K562 (cell line): ENCODE measurements around the gene FASTKD1. TPM values are rescaled to one million over a fixed set of nuclear protein-coding genes. Genes with fewer than 3 reads are reported as not detected.

Source experiments
- ATAC-seq: fragments of 200-7000 bp; cut with Tn5 transposase; 3 replicates; pipeline ENCODE4 v1.9.1; 2020; ENCODE audit warnings: moderate library complexity
- BruUV-seq: library from RNA; stranded (reverse); fragments of 400-500 nt; replicated peaks from 2 replicates; lab custom pipeline; 2021; lab: Mats Ljungman, UMichigan
- CTCF ChIA-PET: fragments of 300-600 bp; formaldehyde crosslinking; extraction: SDS; loops from one replicate; lab custom pipeline; 2021; ENCODE audit warnings: low intra/inter-chr PET ratio; lab: Yijun Ruan, JAX
- POLR2A ChIA-PET: fragments of 300-600, 350-650 bp; sonication (Branson Sonifier 250); formaldehyde crosslinking; extraction: SDS; loops from one replicate; lab custom pipeline; 2021; ENCODE audit warnings: antibody characterized with exemption, inconsistent platforms; lab: Yijun Ruan, JAX
- DNase-seq, 4 experiments: peaks; one replicate each; pipeline versions ENCODE4 v3.0.0 to v3.0.0-alpha.2; 2011 to 2018; ENCODE audit warnings: low spot score in 3 of 4, mixed read lengths in 3 of 4; ENCODE audit errors: extremely low read depth in 1 of 4
- FAIRE-seq: peaks from 2 replicates; lab custom pipeline; 2011; peaks lifted over from hg19 to GRCh38; lab: Jason Lieb, UNC
- H2AFZ ChIP-seq: 2 replicates; pipeline ENCODE4 v1.6.0; 2011; ENCODE audit warnings: low read depth, low read length, control low read depth, inconsistent platforms
- H3K27ac ChIP-seq: fragments of 200-600 bp; 3 replicates; pipeline ENCODE4 v1.8.0; 2011; ENCODE audit warnings: low read depth, mild to moderate bottlenecking, control low read depth, inconsistent platforms, low read length, moderate library complexity, mixed read lengths; ENCODE audit errors: extremely low read depth
- H3K27me3 ChIP-seq, 2 experiments: fragments of 300-600 bp in 1 of 2; 2 replicates in 1 of 2; 3 replicates in 1 of 2; pipeline versions ENCODE4 v1.6.0 to v1.8.0; 2011; ENCODE audit warnings: inconsistent platforms in 2 of 2, low read length in 2 of 2, mild to moderate bottlenecking in 1 of 2, mixed read lengths in 1 of 2, moderate library complexity in 1 of 2; ENCODE audit not compliant: control insufficient read depth in 2 of 2, insufficient read depth in 2 of 2
- H3K36me3 ChIP-seq: fragments of 300-600 bp; 3 replicates; pipeline ENCODE4 v1.8.0; 2011; ENCODE audit warnings: mild to moderate bottlenecking, low read length, inconsistent platforms; ENCODE audit not compliant: control insufficient read depth, insufficient read depth
- H3K4me1 ChIP-seq, 2 experiments: fragments of 200-600 bp in 1 of 2; replicated peaks in 1 of 2; 2 replicates in 1 of 2; 3 replicates in 1 of 2; pipeline versions ENCODE4 v1.5.1 to v1.8.0; 2011; ENCODE audit warnings: inconsistent platforms in 2 of 2, low read length in 2 of 2, mild to moderate bottlenecking in 1 of 2, mixed read lengths in 1 of 2, moderate library complexity in 1 of 2; ENCODE audit not compliant: control insufficient read depth in 2 of 2, insufficient read depth in 2 of 2
- H3K4me2 ChIP-seq: 2 replicates; pipeline ENCODE4 v1.6.1; 2011; ENCODE audit warnings: low read length, control low read depth, inconsistent platforms, mixed read lengths; ENCODE audit not compliant: insufficient read depth
- H3K4me3 ChIP-seq: fragments of 200-600 bp; sonication (generic), shearing (Covaris generic); 2 replicates; pipeline ENCODE4 v1.5.1; 2016; ENCODE audit warnings: control low read depth, inconsistent platforms
- H3K79me2 ChIP-seq: fragments of 200-600 bp; 3 replicates; pipeline ENCODE4 v1.8.0; 2011; ENCODE audit warnings: low read length, inconsistent platforms; ENCODE audit not compliant: control insufficient read depth, insufficient read depth
- H3K9ac ChIP-seq, 2 experiments: 2 replicates each; pipeline versions ENCODE4 v1.6.0 to v1.6.1; 2011; ENCODE audit warnings: low read depth in 2 of 2, low read length in 2 of 2, control low read depth in 1 of 2, inconsistent platforms in 1 of 2, mild to moderate bottlenecking in 1 of 2, mixed read lengths in 1 of 2; ENCODE audit not compliant: insufficient read depth in 1 of 2
- H3K9me1 ChIP-seq: one replicate; pipeline ENCODE4 v1.6.0; 2011; ENCODE audit warnings: inconsistent platforms, mild to moderate bottlenecking, low read length, moderate library complexity; ENCODE audit not compliant: control insufficient read depth, insufficient read depth
- H3K9me3 ChIP-seq: replicated peaks from 2 replicates; pipeline ENCODE4 v1.5.1; 2011; ENCODE audit warnings: low read depth, low read length, inconsistent platforms; ENCODE audit not compliant: control insufficient read depth, insufficient read depth
- H4K20me1 ChIP-seq: replicated peaks from 2 replicates; pipeline ENCODE4 v1.6.1; 2011; ENCODE audit warnings: low read length, inconsistent platforms, mixed read lengths; ENCODE audit not compliant: control insufficient read depth, insufficient read depth
- CBFA2T3 ChIP-seq: fragments of 450-650 bp; IDR thresholded peaks from 2 replicates; pipeline ENCODE4 v1.6.1; 2017
- EHMT2 ChIP-seq: fragments of 450-650 bp; IDR thresholded peaks from 2 replicates; pipeline ENCODE4 v1.6.1; 2018; ENCODE audit warnings: antibody characterized with exemption
- EP300 ChIP-seq: IDR thresholded peaks from 2 replicates; pipeline ENCODE4 v1.6.1; 2012; ENCODE audit warnings: low read length, improper control_type of control experiment
- ETV1 ChIP-seq: fragments of 450-650 bp; conservative IDR thresholded peaks from 2 replicates; pipeline ENCODE4 v1.6.1; 2016; ENCODE audit warnings: missing genetic modification characterization, control low read depth, low read depth, missing compliant biosample characterization
- HOXB6 ChIP-seq: fragments of 250-450 bp; sonication (Bioruptor Pico); IDR thresholded peaks from 2 replicates; pipeline ENCODE4 v1.5.1; 2022; ENCODE audit warnings: mild to moderate bottlenecking, borderline replicate concordance
- HSF4 ChIP-seq: fragments of 250-450 bp; sonication (Bioruptor Pico); IDR thresholded peaks from 2 replicates; pipeline ENCODE4 v2.1.2; 2022; ENCODE audit warnings: mild to moderate bottlenecking, moderate library complexity, borderline replicate concordance
- ILF3 ChIP-seq: fragments of 450-650 bp; IDR thresholded peaks from 2 replicates; pipeline ENCODE4 v1.6.1; 2018; ENCODE audit warnings: antibody characterized with exemption, mild to moderate bottlenecking, moderate library complexity, borderline replicate concordance
- ILK ChIP-seq: fragments of 450-650 bp; IDR thresholded peaks from 2 replicates; pipeline ENCODE4 v1.6.1; 2016; ENCODE audit warnings: missing genetic modification characterization, low read depth, mild to moderate bottlenecking, missing compliant biosample characterization, moderate library complexity, borderline replicate concordance
- STAT5A ChIP-seq: IDR thresholded peaks from 2 replicates; pipeline ENCODE4 v1.6.1; 2012; ENCODE audit warnings: low read length, inconsistent platforms, borderline replicate concordance
- TARDBP ChIP-seq: fragments of 450-650 bp; IDR thresholded peaks from 2 replicates; pipeline ENCODE4 v1.6.1; 2016
- TRIM28 ChIP-seq: fragments of 450-650 bp; IDR thresholded peaks from 2 replicates; pipeline ENCODE4 v1.6.1; 2017
- ZNF174 ChIP-seq: fragments of 250-450 bp; sonication (Bioruptor Pico); IDR thresholded peaks from 2 replicates; pipeline ENCODE4 v1.4.0; 2020; ENCODE audit warnings: mild to moderate bottlenecking
- ZNF318 ChIP-seq, 2 experiments: fragments of 450-650 bp; IDR thresholded peaks; 2 replicates each; pipeline ENCODE4 v1.6.1; 2016; ENCODE audit warnings: mild to moderate bottlenecking in 2 of 2, borderline replicate concordance in 1 of 2, low read depth in 1 of 2, moderate library complexity in 1 of 2
- WGBS: fragments of 100-300 bp; shearing (Covaris generic); methylation state at CpG from one replicate; pipeline ENCODE4 v1.1.6; 2016; ENCODE audit warnings: low coverage, mixed read lengths; ENCODE audit not compliant: insufficient coverage; ENCODE audit errors: missing lambda C conversion rate; 5-methylcytosine and 5-hydroxymethylcytosine counted together
- in situ Hi-C: fragments of 300-500 bp; cut with MboI; formaldehyde crosslinking; loops from 4 replicates; pipeline ENCODE4 v1.15.0; 2018; ENCODE audit warnings: inconsistent platforms, mixed read lengths
- intact Hi-C: fragments of 100-400 bp; cut with micrococcal nuclease; formaldehyde crosslinking; loops from 2 replicates; pipeline ENCODE4 v1.14.2; 2022
- polyA plus RNA-seq, 8 experiments: library from polyadenylated mRNA; depleted of rRNA in 4 of 8; stranded (reverse) in 5 of 8; unstranded in 3 of 8; fragments of >200 nt; fragmentation: Nextera tagmentation in 2 of 8; fragmentation: Illumina TruSeq in 1 of 8; extraction: Ambion mirVana in 2 of 8; extraction: Trizol in 1 of 8; gene quantifications; 2 replicates each; pipeline versions ENCODE4 v1.2.1 to v1.2.3, GENCODE V29; 2011 to 2014; ENCODE audit warnings: inconsistent platforms in 1 of 8, missing spikeins in 1 of 8
- total RNA-seq, 7 experiments: library from RNA; depleted of rRNA in 6 of 7; stranded (reverse); fragments of >200 nt in 6 of 7; fragmentation: Illumina TruSeq in 2 of 7; extraction: Trizol in 2 of 7; gene quantifications; 2 replicates each; pipeline versions ENCODE4 v1.2.1 to v1.2.3, GENCODE V29; 2011 to 2021; ENCODE audit warnings: low replicate concordance in 1 of 7

The FASTKD1 gene
- total and polyA plus RNA-seq, 9 of the 15 experiments (the other 6 are each of a cell fraction or from before 2014, with no cell fraction given), result 63.5 to 134 (median 119) TPM

- BruUV-seq, result no TSS peak
- Histone ChIP-seq H3K9ac (no peak overlapping the region), H3K79me2 (no peaks in the 10 kb centered on the region), H3K27me3 (no peaks in the 10 kb centered on the region), H3K9me1 (no peaks in the 10 kb centered on the region), H4K20me1 (no peaks in the 10 kb centered on the region), H3K4me3 (no peak overlapping the region), H3K4me1 (no peaks in the 10 kb centered on the region), H3K27ac (no peak overlapping the region), H3K4me2 (no peak overlapping the region), H2AFZ (no peak overlapping the region), H3K9me3 (no peaks in the 10 kb centered on the region), H3K36me3 (0 out of 3 replicates have a peak, but pooled peaks cover 4% of the 10 kb centered on the region)
- POLR2A ChIA-PET, result interaction anchor here (0.8 to 1.3 kb wide), 4 partner anchors 12 to 16 kb away, joined by 3 to 5 read pairs (median 3); partner anchors contain the start of genes BBS5 and KLHL41
- TF ChIP-seq HSF4 (CRISPR knock-in tag), result no peak
- TF ChIP-seq ILK (tag), result no peak
- no peak for TF ChIP-seq EP300
- no peak for TF ChIP-seq CBFA2T3
- TF ChIP-seq EHMT2, result no peak
- no peak for TF ChIP-seq HOXB6
- no peak for TF ChIP-seq STAT5A
- TF ChIP-seq ILF3, result no peak
- TF ChIP-seq ETV1 (tag), result no peak
- TF ChIP-seq ZNF318 (IDR thresholded peaks at IDR 0.05; ENCODE audit: borderline replicate concordance in 1 of 2, low read depth in 1 of 2), result no peak
- no peak for TF ChIP-seq ZNF174
- TF ChIP-seq TRIM28, result no peak
- no peak for TF ChIP-seq TARDBP
- CTCF ChIA-PET, result no interaction called here
- ATAC-seq, result no peak
- no peak for FAIRE-seq
- WGBS, result 46% methylated on average over 2 of the region's 2 CpGs
- intact Hi-C loops (no loop called here), in situ Hi-C loops (no loop called here)
- no peak for DNase-seq
These were observed 80.3 kb downstream of the FASTKD1 start for GRCh38 chr2:169493360-169493759.
